Omental fat pad (tissue), 4 donors: ENCODE results near the gene SNRNP70. TPM values are rescaled to one million over a fixed set of nuclear protein-coding genes. Genes with fewer than 3 reads are reported as not detected.

ENCODE experiments used
- ATAC-seq: fragments of 150-250 bp; one replicate; pipeline ENCODE4 v1.9.1; 2016; ENCODE audit warnings: mild to moderate bottlenecking, moderate library complexity; ENCODE audit not compliant: low FRiP score
- DNase-seq: peaks from one replicate; pipeline ENCODE4 v3.0.0-alpha.2; 2019; ENCODE audit warnings: low spot score
- CTCF ChIP-seq, 3 donors: fragments of 450-650 bp; IDR thresholded peaks; one replicate each; pipeline ENCODE4 v1.5.1; 2016 to 2017; ENCODE audit warnings: antibody characterized with exemption in 3 of 3, mild to moderate bottlenecking in 3 of 3, moderate library complexity in 2 of 3
- total RNA-seq, 4 donors: library from RNA; depleted of rRNA; stranded (reverse); fragments of >200 nt; gene quantifications; one replicate each; pipeline ENCODE4 v1.1.0, GENCODE V29; 2016

The SNRNP70 gene
- total RNA-seq, 4 donors from 2014 or later = 132 to 314 (median 207) TPM

GRCh38 chr19:49085868-49086232, 599 bp downstream of the SNRNP70 start:
- no peak for ATAC-seq

GRCh38 chr19:49086296-49086695, 1.0 kb downstream of the SNRNP70 start:
- ATAC-seq (no peak), DNase-seq (no peak)
- TF ChIP-seq CTCF (IDR thresholded peaks at IDR 0.05) = no peak

More at GRCh38 chr19:49085868-49086232, 599 bp downstream of the SNRNP70 start:
- TF ChIP-seq CTCF (IDR thresholded peaks at IDR 0.05) = no peak
- DNase-seq = no peak

- DNase-seq = no peak
- no peak for TF ChIP-seq CTCF (IDR thresholded peaks at IDR 0.05)
- no peak for ATAC-seq
Observed at GRCh38 chr19:49091391-49092038, 6.3 kb downstream of the SNRNP70 start.

GRCh38 chr19:49092686-49093085, 7.4 kb downstream of the SNRNP70 start:
- no peak for TF ChIP-seq CTCF (IDR thresholded peaks at IDR 0.05)
- DNase-seq (no peak), ATAC-seq (no peak)

- DNase-seq = no peak
- ATAC-seq = no peak
- TF ChIP-seq CTCF (IDR thresholded peaks at IDR 0.05) = no peak
Observed at GRCh38 chr19:49094505-49095482, 9.5 kb downstream of the SNRNP70 start.

- DNase-seq = no peak
- ATAC-seq = peak; percentile 63
Observed at GRCh38 chr19:49097453-49098288, 12.4 kb downstream of the SNRNP70 start.

More at GRCh38 chr19:49097453-49098288, 12.4 kb downstream of the SNRNP70 start:
- peak in 1 of 3 donors; percentile 93 for TF ChIP-seq CTCF (IDR thresholded peaks at IDR 0.05)
